GM20000 (cell line): ENCODE data around the gene XRCC5.

ENCODE experiments used
- DNase-seq: peaks from one replicate; pipeline ENCODE4 v3.0.0; 2012; ENCODE audit warnings: low spot score
- CTCF ChIP-seq: IDR thresholded peaks from 2 replicates; pipeline ENCODE4 v1.5.1; 2012; ENCODE audit warnings: mild to moderate bottlenecking, control low read depth; ENCODE audit errors: extremely low read depth, missing control alignments

The XRCC5 gene

DNA sequence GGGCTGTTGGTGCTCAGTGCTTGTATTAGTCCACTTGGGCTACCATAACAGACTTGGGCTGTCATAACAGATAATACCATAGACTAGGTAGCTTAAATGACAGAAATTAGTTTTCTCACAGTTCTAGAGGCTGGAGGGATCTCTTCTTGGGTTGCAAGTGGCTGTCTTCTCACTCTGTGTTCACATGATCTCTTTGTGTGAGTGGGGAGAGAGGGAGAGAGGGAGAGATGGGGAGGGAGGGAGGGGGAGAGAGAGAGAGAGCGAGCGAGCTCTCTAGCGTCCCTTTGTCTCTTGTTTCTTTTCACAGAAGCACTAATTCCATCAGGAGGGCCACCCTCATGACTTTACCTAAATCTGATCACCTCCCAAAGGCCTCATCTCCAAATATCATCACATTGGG, 4.5 kb upstream of the XRCC5 start:
- no peak for TF ChIP-seq CTCF
- DNase-seq: no peak

GRCh38 chr2:216107320-216107719, 1.8 kb upstream of the XRCC5 start:
- no peak for DNase-seq
- no peak for TF ChIP-seq CTCF

GRCh38 chr2:216107760-216108159, 1.4 kb upstream of the XRCC5 start:
- no peak for DNase-seq
- no peak for TF ChIP-seq CTCF

DNA sequence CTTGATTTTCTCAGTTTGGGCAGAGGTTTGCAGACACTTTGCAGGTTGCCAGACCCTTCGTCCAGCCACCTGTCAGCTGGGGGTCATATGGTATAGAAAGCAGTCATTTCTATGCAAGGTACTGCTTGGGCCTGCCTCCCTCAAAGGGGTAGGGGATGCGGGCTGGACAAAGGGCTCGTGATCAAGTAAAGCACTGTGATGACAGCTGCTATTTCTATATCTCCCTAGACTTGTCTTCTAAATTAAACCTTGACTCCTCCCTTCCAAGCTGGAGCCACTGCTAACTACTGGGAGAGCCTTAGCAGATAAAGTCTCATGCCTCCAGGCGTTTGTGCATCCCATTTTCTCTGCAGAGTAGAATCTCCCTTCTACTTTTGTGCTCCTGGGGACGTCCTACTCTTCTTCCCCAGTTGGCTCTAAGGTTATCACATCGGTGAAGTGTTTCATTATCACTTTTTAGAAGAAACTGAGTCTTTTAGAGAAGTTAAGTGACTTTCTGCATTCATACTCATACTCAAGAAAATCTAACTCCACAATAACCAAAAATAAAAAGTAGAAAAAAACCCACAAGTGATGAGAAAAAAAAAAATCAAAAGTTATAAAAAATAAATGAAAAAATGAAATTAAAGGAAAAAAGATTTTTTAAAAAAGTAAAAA, 710 bp upstream of the XRCC5 start:
- DNase-seq: no peak
- no peak for TF ChIP-seq CTCF

DNA sequence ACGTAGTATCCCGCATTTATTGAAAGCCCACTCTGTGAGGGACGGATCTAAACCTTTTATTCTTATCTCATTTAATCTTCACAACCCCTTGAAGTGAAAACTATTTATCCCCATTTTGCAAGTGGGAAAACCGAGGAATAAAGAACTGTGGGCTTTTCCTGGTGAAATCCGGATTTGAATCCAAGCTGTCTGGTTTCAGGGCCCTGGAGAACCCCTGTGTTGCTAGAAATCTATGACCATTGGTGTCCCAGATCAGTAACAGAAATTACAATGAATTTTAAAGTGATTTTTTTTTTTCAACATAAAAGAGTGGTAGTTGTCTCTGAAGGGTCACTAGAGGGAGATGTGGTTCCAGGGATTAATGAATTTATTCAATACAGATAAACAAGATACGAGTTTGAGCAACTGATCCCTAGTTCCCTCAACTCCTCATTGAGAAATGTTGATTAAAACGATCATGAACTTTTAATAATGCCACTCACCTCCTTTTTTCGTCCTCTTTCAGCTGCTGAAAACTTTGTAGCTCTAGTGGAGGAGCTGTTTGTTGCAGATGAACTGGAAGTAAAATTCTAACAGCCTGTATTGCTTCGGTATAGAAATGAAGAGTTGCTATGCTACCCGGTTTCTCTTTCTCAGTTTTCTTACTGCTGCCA, 940 bp downstream of the XRCC5 start:
- no peak for DNase-seq
- no peak for TF ChIP-seq CTCF

DNA sequence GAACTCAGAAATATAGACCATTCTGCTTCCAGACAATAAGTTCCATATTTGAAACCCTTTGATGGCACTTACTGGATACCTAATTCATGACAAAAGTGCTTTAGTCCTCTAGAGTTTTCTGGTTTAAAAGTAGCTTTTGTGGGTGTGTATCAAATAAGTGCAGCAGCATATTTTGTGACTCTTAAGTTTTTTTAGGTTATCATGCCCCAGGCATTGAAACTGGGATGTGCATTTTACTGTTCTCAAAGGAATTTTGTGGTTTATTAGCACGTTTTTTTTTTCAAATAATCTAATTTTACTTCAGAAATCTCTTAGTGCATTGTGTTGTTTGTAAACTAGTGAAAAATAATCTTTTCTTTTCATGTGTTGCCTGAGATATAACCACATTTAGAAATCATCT, 1.5 kb downstream of the XRCC5 start:
- TF ChIP-seq CTCF: no peak
- DNase-seq: no peak

GRCh38 chr2:216111122-216111521, 2.0 kb downstream of the XRCC5 start:
- TF ChIP-seq CTCF: no peak
- DNase-seq: no peak
